Osteoblast (primary cell): Measurements from ENCODE around the gene RAD51D. TPM values are rescaled to one million over a fixed set of nuclear protein-coding genes. Genes with fewer than 3 reads are reported as not detected.

Source experiments
- DNase-seq: peaks from one replicate; pipeline ENCODE4 v3.0.0; 2011; ENCODE audit warnings: low spot score, mixed read lengths; ENCODE audit not compliant: insufficient read length; ENCODE audit errors: missing footprints
- H2AFZ ChIP-seq: 2 replicates; pipeline ENCODE4 v1.6.0; 2011; ENCODE audit warnings: mild to moderate bottlenecking, low read length
- H3K27ac ChIP-seq: 2 replicates; pipeline ENCODE4 v1.5.1; 2011; ENCODE audit warnings: mild to moderate bottlenecking, low read depth, low read length, moderate library complexity
- H3K27me3 ChIP-seq: 2 replicates; pipeline ENCODE4 v1.6.0; 2012; ENCODE audit warnings: mild to moderate bottlenecking, control low read depth, inconsistent platforms, low read length, moderate library complexity; ENCODE audit not compliant: insufficient read depth
- H3K36me3 ChIP-seq: 2 replicates; pipeline ENCODE4 v1.5.1; 2011; ENCODE audit warnings: mild to moderate bottlenecking, low read length, control low read depth, moderate library complexity; ENCODE audit not compliant: insufficient read depth
- H3K4me1 ChIP-seq: 2 replicates; pipeline ENCODE4 v1.5.1; 2011; ENCODE audit warnings: mild to moderate bottlenecking, low read length, control low read depth, moderate library complexity; ENCODE audit not compliant: insufficient read depth
- H3K4me2 ChIP-seq: 2 replicates; pipeline ENCODE4 v1.6.0; 2011; ENCODE audit warnings: mild to moderate bottlenecking, low read length; ENCODE audit not compliant: insufficient read depth
- H3K4me3 ChIP-seq: fragments of 200-600 bp; sonication (generic); 3 replicates; pipeline ENCODE4 v1.5.1; 2012; ENCODE audit warnings: mild to moderate bottlenecking, low read length, inconsistent platforms; ENCODE audit not compliant: insufficient read depth
- H3K79me2 ChIP-seq: 2 replicates; pipeline ENCODE4 v1.6.0; 2012; ENCODE audit warnings: mild to moderate bottlenecking, low read length, control low read depth, inconsistent platforms; ENCODE audit not compliant: insufficient read depth
- H3K9me3 ChIP-seq: 2 replicates; pipeline ENCODE4 v1.5.1; 2011; ENCODE audit warnings: low read depth, low read length, control low read depth
- H4K20me1 ChIP-seq: 2 replicates; pipeline ENCODE4 v1.6.0; 2012; ENCODE audit warnings: mild to moderate bottlenecking, low read length, control low read depth; ENCODE audit not compliant: insufficient read depth
- total RNA-seq: library from RNA; depleted of rRNA; stranded (reverse); fragments of >200 nt; gene quantifications from 2 replicates; pipeline ENCODE4 v1.2.3, GENCODE V29; 2012
- TF ChIP-seq, protein P1 (sequence below): IDR thresholded peaks from 2 replicates; pipeline ENCODE4 v1.5.1; 2011; ENCODE audit warnings: mild to moderate bottlenecking, low read depth, low read length, moderate library complexity; ENCODE audit errors: extremely low read depth

RAD51D gene
- total RNA-seq, 1 donor = 14.8 TPM

GRCh38 chr17:35073991-35074627 is 45.6 kb downstream of the RAD51D start:
- Histone ChIP-seq H3K4me2 (no peak overlapping the region), H3K9me3 (no peaks in the 10 kb centered on the region), H3K27ac (no peak overlapping the region), H3K27me3 (no peaks in the 10 kb centered on the region), H3K4me1 (peaks cover 16% of the 10 kb centered on the region), H3K36me3 (no peaks in the 10 kb centered on the region), H3K79me2 (peaks cover 75% of the 10 kb centered on the region), H2AFZ (no peak overlapping the region), H3K4me3 (no peak overlapping the region), H4K20me1 (peaks cover 7% of the 10 kb centered on the region)
- TF ChIP-seq, protein P1, sequence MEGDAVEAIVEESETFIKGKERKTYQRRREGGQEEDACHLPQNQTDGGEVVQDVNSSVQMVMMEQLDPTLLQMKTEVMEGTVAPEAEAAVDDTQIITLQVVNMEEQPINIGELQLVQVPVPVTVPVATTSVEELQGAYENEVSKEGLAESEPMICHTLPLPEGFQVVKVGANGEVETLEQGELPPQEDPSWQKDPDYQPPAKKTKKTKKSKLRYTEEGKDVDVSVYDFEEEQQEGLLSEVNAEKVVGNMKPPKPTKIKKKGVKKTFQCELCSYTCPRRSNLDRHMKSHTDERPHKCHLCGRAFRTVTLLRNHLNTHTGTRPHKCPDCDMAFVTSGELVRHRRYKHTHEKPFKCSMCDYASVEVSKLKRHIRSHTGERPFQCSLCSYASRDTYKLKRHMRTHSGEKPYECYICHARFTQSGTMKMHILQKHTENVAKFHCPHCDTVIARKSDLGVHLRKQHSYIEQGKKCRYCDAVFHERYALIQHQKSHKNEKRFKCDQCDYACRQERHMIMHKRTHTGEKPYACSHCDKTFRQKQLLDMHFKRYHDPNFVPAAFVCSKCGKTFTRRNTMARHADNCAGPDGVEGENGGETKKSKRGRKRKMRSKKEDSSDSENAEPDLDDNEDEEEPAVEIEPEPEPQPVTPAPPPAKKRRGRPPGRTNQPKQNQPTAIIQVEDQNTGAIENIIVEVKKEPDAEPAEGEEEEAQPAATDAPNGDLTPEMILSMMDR = no peak
- DNase-seq = no peak

GRCh38 chr17:35073183-35073790 is 46.4 kb downstream of the RAD51D start:
- Histone ChIP-seq H3K4me1 (peaks cover 24% of the 10 kb centered on the region), H2AFZ (no peak overlapping the region), H3K4me2 (no peak overlapping the region), H3K79me2 (peaks cover 75% of the 10 kb centered on the region), H3K27ac (no peak overlapping the region), H3K9me3 (no peaks in the 10 kb centered on the region), H3K27me3 (no peaks in the 10 kb centered on the region), H4K20me1 (peaks cover 10% of the 10 kb centered on the region), H3K36me3 (no peaks in the 10 kb centered on the region), H3K4me3 (no peak overlapping the region)
- DNase-seq = no peak
- TF ChIP-seq, protein P1 = no peak

DNA sequence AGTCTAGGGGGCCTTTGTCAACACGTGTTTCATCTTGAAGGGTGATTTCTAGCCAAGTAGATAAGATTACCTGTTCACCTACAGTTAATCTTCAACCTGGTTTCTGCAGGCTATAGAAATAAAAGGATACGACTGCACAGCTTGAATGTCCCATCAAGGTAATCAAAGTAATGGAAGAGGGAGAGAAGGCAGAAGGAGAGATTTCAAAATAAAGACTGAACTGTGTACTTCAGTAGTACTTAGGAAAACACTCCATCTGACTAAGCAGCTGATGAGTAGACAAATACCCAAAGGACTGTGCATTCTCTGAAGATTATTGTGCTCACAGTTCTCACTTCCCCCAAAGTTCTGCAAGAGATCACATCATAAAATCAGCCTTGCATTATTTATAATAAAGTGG is 50.3 kb downstream of the RAD51D start:
- no peak overlapping the region for H2AFZ ChIP-seq
- peaks cover 27% of the 10 kb centered on the region for H3K4me1 ChIP-seq
- no peaks in the 10 kb centered on the region for H3K9me3 ChIP-seq
- H3K27ac ChIP-seq = peak overlapping the region; percentile 62
- H3K36me3 ChIP-seq = no peaks in the 10 kb centered on the region
- peaks cover 72% of the 10 kb centered on the region for H3K79me2 ChIP-seq
- H3K4me3 ChIP-seq = no peak overlapping the region
- no peaks in the 10 kb centered on the region for H3K27me3 ChIP-seq
- H4K20me1 ChIP-seq = peaks cover 4% of the 10 kb centered on the region
- DNase-seq = peak; percentile 72
- H3K4me2 ChIP-seq = peak overlapping the region; percentile 49
- TF ChIP-seq, protein P1 = no peak

GRCh38 chr17:35068249-35068648 is 51.4 kb downstream of the RAD51D start:
- Histone ChIP-seq H3K9me3 (no peaks in the 10 kb centered on the region), H3K79me2 (peaks cover 65% of the 10 kb centered on the region), H3K4me3 (no peak overlapping the region), H2AFZ (no peak overlapping the region), H3K27me3 (no peaks in the 10 kb centered on the region), H3K4me1 (peaks cover 34% of the 10 kb centered on the region), H3K27ac (no peak overlapping the region), H3K36me3 (no peaks in the 10 kb centered on the region), H3K4me2 (no peak overlapping the region), H4K20me1 (peaks cover 4% of the 10 kb centered on the region)
- no peak for DNase-seq
- TF ChIP-seq, protein P1 = no peak
